Muscle of arm (tissue), 12 donors: ENCODE data around the gene ACTN3. TPM values are rescaled to one million over a fixed set of nuclear protein-coding genes. Genes with fewer than 3 reads are reported as not detected.
"Not testable (repeated sequence)": the region's sequence is repeated elsewhere in the genome, so short reads cannot be mapped to it uniquely, and the experiment has no call there.

ENCODE experiments used
- DNase-seq: peaks from one replicate; pipeline ENCODE4 v3.0.0-alpha.2; 2013
- polyA plus RNA-seq, 12 donors: library from polyadenylated mRNA; unstranded; fragments of 120-200 nt; gene quantifications; one replicate each; pipeline ENCODE4 v1.2.1, GENCODE V29; 2013; ENCODE audit not compliant: insufficient read length in 12 of 12

The ACTN3 gene
- polyA plus RNA-seq, 12 donors = 26.5 to 263 (median 61.4) TPM; not detected in 1

GRCh38 chr11:66543263-66544107 lies 3.2 kb upstream of the ACTN3 start:
- DNase-seq = peak; percentile 50

- DNase-seq = not testable (repeated sequence)
Observed at GRCh38 chr11:66544952-66545351, 1.8 kb upstream of the ACTN3 start.

- peak; percentile 95 for DNase-seq
Observed at GRCh38 chr11:66545701-66546367, 869 bp upstream of the ACTN3 start, which contains the start of gene ZDHHC24. TSS of gene ZDHHC24 (minus strand) at chr11:66546048. CDS start at chr11:66546003, 45 bp downstream.

GRCh38 chr11:66546966-66547661 lies 411 bp downstream of the ACTN3 start:
- DNase-seq = no peak

GRCh38 chr11:66547662-66548009 lies 933 bp downstream of the ACTN3 start:
- no peak for DNase-seq

- DNase-seq = no peak
Observed at GRCh38 chr11:66548041-66548440, 1.3 kb downstream of the ACTN3 start.

GRCh38 chr11:66548774-66549630 lies 2.3 kb downstream of the ACTN3 start:
- no peak for DNase-seq

GRCh38 chr11:66549696-66550095 lies 3.0 kb downstream of the ACTN3 start:
- no peak for DNase-seq

GRCh38 chr11:66550887-66551286 lies 4.2 kb downstream of the ACTN3 start:
- no peak for DNase-seq

GRCh38 chr11:66554602-66555001 lies 7.9 kb downstream of the ACTN3 start:
- DNase-seq = no peak

- no peak for DNase-seq
Observed at GRCh38 chr11:66555416-66555815, 8.7 kb downstream of the ACTN3 start.

GRCh38 chr11:66556086-66556485 lies 9.4 kb downstream of the ACTN3 start:
- DNase-seq = no peak

GRCh38 chr11:66557733-66558326 lies 11.1 kb downstream of the ACTN3 start:
- no peak for DNase-seq

GRCh38 chr11:66559142-66559865 lies 12.6 kb downstream of the ACTN3 start:
- DNase-seq = no peak

- no peak for DNase-seq
Observed at GRCh38 chr11:66559866-66560676, 13.4 kb downstream of the ACTN3 start.

- DNase-seq = no peak
Observed at GRCh38 chr11:66561178-66561974, 14.7 kb downstream of the ACTN3 start.

- DNase-seq = no peak
Observed at GRCh38 chr11:66561975-66562248, 15.2 kb downstream of the ACTN3 start.

GRCh38 chr11:66562275-66562674 lies 15.6 kb downstream of the ACTN3 start:
- no peak for DNase-seq
